ENCODE results near the gene SOX13.

DNA sequence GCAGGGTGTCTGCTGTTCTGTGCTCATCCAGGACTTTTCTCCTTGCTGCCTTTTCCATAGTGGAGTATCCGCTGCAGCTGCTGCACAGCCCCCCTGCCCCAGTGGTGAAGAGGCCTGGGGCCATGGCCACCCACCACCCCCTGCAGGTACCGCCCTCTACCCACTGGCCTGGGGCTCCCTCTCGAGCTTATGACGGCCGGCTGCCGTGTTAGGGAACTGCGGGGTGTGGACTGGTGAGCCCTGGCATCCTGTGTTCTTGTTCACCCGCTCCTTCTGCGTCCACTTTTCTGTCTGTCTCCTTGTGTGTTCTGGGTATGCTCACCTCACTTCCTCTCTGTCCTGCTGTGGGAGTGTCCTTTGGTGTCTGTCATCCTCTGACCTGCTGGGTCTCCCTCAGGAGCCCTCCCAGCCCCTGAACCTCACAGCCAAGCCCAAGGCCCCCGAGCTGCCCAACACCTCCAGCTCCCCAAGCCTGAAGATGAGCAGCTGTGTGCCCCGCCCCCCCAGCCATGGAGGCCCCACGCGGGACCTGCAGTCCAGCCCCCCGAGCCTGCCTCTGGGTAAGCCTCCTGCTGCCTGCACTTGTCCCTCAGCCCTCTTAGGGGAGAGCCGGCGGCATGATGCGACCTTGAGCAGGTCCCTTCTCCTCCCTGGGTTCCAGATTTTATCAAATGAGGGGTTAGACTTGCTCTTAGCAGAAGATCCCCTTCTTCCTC is 49.1 kb downstream of the SOX13 start:
- TF ChIP-seq, protein P1, sequence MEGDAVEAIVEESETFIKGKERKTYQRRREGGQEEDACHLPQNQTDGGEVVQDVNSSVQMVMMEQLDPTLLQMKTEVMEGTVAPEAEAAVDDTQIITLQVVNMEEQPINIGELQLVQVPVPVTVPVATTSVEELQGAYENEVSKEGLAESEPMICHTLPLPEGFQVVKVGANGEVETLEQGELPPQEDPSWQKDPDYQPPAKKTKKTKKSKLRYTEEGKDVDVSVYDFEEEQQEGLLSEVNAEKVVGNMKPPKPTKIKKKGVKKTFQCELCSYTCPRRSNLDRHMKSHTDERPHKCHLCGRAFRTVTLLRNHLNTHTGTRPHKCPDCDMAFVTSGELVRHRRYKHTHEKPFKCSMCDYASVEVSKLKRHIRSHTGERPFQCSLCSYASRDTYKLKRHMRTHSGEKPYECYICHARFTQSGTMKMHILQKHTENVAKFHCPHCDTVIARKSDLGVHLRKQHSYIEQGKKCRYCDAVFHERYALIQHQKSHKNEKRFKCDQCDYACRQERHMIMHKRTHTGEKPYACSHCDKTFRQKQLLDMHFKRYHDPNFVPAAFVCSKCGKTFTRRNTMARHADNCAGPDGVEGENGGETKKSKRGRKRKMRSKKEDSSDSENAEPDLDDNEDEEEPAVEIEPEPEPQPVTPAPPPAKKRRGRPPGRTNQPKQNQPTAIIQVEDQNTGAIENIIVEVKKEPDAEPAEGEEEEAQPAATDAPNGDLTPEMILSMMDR (IDR thresholded peaks at IDR 0.05) = no peak
- TF ChIP-seq POLR2A (IDR thresholded peaks at IDR 0.05) = no peak
